Liver (tissue), 3 donors: ENCODE results near the gene DCTN4.

ENCODE experiments used
- FOXA2 ChIP-seq: IDR thresholded peaks from 2 replicates; pipeline ENCODE4 v1.6.1; 2016; ENCODE audit warnings: antibody characterized with exemption
- GABPA ChIP-seq, 2 donors: IDR thresholded peaks in 1 of 2; conservative IDR thresholded peaks in 1 of 2; 2 replicates each; pipeline ENCODE4 v1.6.1; 2016; ENCODE audit warnings: antibody characterized with exemption in 2 of 2, mild to moderate bottlenecking in 1 of 2, moderate library complexity in 1 of 2
- RAD21 ChIP-seq, 2 donors: IDR thresholded peaks; 2 replicates each; pipeline ENCODE4 v1.6.1; 2016; ENCODE audit warnings: antibody characterized with exemption in 2 of 2, mild to moderate bottlenecking in 2 of 2
- RXRA ChIP-seq, 2 donors: IDR thresholded peaks; 2 replicates each; pipeline ENCODE4 v1.6.1; 2017 to 2018; ENCODE audit warnings: antibody characterized with exemption in 2 of 2, mild to moderate bottlenecking in 1 of 2
- TAF1 ChIP-seq: conservative IDR thresholded peaks from 2 replicates; pipeline ENCODE4 v1.6.1; 2016; ENCODE audit warnings: antibody characterized with exemption, mild to moderate bottlenecking
- TF ChIP-seq, protein P1 (sequence below): IDR thresholded peaks from 2 replicates; pipeline ENCODE4 v1.6.1; 2016; ENCODE audit warnings: antibody characterized with exemption, mild to moderate bottlenecking
- TF ChIP-seq, protein P2 (sequence below): fragments of 150-350 bp; IDR thresholded peaks from 2 replicates; pipeline ENCODE4 v1.5.1; 2017; ENCODE audit warnings: improper control_type of control experiment, low read depth, low read length; ENCODE audit not compliant: missing input control
- donor health status: healthy.
- donor health status: healthy.

DNA sequence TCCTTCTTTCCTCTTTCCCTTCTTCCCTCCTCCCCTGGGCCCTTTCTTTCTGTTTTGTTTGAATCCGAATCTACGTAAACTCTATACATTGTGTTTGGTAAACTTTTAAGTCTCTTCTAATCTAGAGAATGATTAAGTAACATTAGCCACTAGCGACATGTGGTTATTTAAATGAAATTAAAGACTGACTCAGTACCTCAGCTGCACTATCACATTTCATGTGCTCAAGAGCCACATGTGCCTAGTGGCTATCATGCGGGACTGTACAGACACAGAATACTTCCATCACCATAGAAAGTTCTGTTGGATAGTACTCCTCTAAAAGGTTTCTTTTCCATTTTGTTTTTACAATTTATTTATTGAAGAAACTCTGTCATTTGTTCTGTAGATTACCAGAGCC is 29.0 kb downstream of the DCTN4 start:
- TF ChIP-seq, protein P1, sequence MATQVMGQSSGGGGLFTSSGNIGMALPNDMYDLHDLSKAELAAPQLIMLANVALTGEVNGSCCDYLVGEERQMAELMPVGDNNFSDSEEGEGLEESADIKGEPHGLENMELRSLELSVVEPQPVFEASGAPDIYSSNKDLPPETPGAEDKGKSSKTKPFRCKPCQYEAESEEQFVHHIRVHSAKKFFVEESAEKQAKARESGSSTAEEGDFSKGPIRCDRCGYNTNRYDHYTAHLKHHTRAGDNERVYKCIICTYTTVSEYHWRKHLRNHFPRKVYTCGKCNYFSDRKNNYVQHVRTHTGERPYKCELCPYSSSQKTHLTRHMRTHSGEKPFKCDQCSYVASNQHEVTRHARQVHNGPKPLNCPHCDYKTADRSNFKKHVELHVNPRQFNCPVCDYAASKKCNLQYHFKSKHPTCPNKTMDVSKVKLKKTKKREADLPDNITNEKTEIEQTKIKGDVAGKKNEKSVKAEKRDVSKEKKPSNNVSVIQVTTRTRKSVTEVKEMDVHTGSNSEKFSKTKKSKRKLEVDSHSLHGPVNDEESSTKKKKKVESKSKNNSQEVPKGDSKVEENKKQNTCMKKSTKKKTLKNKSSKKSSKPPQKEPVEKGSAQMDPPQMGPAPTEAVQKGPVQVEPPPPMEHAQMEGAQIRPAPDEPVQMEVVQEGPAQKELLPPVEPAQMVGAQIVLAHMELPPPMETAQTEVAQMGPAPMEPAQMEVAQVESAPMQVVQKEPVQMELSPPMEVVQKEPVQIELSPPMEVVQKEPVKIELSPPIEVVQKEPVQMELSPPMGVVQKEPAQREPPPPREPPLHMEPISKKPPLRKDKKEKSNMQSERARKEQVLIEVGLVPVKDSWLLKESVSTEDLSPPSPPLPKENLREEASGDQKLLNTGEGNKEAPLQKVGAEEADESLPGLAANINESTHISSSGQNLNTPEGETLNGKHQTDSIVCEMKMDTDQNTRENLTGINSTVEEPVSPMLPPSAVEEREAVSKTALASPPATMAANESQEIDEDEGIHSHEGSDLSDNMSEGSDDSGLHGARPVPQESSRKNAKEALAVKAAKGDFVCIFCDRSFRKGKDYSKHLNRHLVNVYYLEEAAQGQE = no peak
- TF ChIP-seq RXRA (IDR thresholded peaks at IDR 0.05) (no peak), FOXA2 (no peak), RAD21 (IDR thresholded peaks at IDR 0.05) (no peak), GABPA (IDR thresholded peaks at IDR 0.05 in 1 of 2, conservative IDR thresholded peaks at IDR 0.05 in 1 of 2) (no peak), TAF1 (no peak)
- TF ChIP-seq, protein P2, sequence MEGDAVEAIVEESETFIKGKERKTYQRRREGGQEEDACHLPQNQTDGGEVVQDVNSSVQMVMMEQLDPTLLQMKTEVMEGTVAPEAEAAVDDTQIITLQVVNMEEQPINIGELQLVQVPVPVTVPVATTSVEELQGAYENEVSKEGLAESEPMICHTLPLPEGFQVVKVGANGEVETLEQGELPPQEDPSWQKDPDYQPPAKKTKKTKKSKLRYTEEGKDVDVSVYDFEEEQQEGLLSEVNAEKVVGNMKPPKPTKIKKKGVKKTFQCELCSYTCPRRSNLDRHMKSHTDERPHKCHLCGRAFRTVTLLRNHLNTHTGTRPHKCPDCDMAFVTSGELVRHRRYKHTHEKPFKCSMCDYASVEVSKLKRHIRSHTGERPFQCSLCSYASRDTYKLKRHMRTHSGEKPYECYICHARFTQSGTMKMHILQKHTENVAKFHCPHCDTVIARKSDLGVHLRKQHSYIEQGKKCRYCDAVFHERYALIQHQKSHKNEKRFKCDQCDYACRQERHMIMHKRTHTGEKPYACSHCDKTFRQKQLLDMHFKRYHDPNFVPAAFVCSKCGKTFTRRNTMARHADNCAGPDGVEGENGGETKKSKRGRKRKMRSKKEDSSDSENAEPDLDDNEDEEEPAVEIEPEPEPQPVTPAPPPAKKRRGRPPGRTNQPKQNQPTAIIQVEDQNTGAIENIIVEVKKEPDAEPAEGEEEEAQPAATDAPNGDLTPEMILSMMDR = no peak
